HG02943 (cell line): ENCODE measurements around the gene RAF1.
"Not testable (repeated sequence)": the region's sequence is repeated elsewhere in the genome, so short reads cannot be mapped to it uniquely, and the experiment has no call there.

Experiments used
- ATAC-seq: cut with Tn5 transposase; IDR thresholded peaks from one replicate; pipeline ENCODE4 v1.9.1; 2021; ENCODE audit warnings: mild to moderate bottlenecking, low read depth, moderate library complexity; ENCODE audit not compliant: unreplicated experiment

RAF1 gene

DNA sequence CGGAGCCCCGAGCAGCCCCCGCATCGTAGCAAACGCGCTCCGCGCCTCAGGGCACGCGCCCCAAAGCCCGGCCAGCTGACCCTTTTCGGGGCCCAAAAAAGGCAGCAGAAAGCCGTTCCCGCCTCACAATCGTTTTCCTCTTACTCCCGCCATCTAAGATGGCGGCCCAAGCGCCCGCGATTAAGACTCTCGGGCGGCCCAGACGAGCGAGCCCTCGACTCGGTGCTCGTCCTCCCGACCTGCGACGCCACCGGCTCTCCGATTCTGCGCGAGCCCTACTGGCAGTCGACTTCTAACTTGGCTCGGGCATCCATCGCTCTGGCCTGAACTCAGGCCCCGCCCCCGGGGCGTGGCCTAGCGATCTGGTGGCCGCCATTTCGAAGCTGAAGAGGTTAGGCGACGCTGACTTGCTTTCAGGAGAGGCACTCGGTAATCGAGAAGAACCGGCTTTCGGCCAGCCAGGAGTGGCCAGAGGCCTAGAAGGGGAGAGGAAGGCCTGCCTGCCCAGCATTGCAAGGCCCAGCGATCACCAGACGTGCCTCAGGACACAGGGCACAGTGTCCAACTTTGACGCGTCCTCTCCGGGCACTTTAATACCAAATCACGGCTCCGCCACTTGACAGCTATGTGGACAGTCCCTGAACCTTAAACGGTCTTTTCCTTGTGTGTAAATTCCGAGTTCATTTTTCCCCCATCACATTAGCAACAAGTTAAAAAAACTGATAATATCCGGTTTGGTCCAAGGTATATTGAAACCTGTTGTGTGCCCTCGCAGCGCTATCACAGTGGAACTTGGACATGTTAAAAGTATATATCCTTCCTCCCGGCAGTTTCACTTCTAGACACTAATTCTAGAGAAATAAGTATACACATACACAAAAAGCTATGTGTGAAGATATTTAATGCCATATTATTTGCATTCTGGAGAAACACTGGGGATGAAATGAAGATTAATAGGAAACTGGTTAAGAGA, at the start of gene RAF1:
Gene RAF1, minus strand, starts transcription at position 182 of the 973 bp plus-strand sequence. CDS start 45,396 bp downstream, outside the sequence.
- peak; percentile 88 for ATAC-seq

DNA sequence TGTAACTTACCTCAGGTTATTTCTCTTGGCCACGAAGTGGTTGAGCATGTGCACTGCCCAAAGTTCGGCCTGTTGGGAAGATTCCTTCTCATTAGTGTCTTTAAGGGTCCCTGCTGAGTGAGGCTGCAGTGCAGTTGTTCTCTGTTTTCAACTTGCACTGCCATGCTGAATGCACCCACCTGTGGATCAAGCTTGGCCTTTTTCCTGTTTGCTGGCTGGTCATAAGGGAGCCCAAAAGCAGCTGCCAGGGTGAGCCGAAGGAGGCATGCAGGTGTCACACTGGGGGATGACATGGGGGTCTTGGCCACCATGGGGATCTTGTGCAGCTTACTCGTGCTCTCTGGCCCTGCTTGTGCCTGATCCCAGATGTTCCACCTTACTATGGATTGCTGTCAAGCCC, 46.1 kb upstream of the RAF1 start:
- ATAC-seq: no peak

DNA sequence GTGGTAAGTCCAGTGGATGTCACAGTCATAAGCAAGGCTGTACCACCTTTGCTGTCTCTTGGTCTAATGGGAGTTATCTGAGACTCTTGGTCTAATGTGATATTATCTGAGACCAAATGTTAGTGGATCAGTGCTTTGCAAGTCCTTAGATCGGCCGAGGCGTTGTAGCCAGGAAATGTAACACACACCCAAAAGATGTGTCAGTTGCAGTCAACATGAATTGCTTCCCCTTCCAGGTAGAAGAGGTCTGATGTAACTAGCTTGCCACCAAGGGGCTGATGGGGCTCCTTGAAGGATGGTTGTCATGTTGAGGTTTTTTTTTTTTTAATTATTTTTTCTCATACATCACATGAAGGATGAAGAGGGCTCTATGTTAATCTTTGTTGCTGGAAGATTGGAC, 45.4 kb upstream of the RAF1 start:
- ATAC-seq: no peak

DNA sequence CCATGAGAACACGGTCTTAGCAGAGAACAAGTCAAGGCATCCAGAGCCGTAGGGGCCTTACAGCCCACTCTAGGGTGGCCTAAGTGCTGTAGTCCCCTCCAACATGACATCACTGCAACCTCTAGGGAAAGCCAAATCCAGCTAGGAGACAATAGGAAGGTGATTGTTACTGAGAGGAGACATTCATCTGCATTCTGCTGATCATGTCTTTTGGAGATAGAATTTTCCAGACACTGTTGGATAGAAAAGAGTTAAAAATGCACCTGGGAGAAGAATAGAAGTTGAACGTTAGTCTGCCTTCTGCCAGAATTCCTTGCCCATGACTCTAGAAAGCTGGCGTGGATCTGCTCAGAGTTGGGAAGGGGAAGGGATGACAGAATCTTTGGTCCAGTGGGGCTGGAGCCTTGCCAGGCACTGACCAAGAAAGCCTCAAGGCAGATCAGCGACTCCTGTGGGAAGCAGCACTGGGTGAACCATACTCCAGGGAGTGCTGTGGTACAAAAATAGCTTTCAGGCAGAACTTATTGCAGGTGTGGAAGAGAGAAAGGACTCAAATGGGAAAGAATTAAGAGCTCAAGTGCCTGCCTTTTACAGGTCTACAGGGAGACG, 44.8 kb upstream of the RAF1 start:
- no peak for ATAC-seq

DNA sequence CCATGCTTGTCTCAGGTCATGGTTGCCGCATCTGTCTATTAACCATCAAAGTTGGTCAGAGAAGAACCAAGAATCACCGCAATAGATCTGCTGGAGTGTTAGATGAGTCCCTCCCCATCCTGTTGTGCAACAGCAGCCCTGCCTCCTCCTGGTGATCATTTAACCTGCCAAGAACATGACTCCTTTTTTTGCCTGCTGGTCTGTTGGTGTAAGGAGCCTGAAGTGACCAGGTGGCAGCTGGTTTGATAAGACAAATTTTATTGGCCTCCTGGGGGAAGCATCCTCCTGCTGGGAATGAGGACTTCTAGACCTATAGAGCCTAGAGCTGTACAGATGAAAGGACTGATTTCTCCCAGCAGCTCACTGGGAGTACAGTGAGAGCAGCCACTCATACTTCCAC, 43.5 kb upstream of the RAF1 start:
- ATAC-seq: no peak

DNA sequence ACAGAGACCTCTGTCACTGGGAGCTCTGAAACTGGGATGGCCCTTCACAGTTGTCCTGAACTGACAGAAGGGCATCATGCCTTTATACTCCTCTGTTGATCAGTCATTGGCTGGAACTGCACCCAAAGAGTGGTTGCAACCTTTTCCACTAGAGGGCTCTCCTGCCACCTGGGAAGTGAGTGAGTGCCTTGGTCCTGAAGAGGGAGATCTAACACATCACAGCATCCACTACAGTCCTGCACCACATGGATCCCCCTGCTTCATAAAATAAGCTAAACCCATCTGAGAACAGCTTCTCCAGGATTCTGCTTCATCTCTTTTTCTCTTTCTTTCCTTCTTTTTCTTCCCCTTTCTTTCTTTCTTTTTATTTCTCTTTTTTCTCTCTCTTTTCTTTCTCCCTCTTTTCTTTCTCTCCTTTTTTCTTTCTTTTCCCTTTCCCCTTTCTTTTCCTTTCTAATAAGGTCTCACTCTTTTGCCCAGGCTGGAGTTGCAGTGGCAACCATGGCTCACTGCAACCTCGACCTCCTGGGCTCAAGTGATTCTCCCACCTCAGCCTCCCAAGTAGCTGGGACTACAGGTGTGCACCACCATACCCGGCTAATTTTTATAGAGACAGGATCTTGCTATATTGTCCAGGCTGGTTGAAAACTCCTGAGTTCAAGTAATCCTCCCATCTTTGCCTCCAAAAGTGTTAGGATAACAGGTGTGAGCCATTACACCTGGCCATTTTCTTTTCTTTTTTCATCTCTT, 42.8 kb upstream of the RAF1 start:
- no peak for ATAC-seq

DNA sequence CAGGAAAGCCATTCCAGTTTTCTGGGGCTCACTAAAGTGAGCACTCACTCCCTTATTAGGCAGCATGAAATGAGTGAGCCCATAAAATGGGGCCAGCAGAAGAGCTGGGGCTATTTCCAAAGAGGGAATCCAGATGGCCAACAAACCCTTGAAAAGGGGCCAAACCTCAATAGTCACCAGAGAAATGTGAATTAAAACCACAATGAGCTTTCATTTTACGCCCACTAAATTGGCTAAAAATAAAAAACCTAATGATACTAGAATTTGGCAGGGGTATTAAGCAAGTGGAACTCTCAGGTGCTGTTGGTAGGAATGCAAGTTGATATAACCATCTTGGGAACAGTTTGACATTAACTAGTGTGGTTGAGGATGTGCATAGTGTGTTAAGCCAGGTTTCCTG, 42.1 kb upstream of the RAF1 start:
- no peak for ATAC-seq

DNA sequence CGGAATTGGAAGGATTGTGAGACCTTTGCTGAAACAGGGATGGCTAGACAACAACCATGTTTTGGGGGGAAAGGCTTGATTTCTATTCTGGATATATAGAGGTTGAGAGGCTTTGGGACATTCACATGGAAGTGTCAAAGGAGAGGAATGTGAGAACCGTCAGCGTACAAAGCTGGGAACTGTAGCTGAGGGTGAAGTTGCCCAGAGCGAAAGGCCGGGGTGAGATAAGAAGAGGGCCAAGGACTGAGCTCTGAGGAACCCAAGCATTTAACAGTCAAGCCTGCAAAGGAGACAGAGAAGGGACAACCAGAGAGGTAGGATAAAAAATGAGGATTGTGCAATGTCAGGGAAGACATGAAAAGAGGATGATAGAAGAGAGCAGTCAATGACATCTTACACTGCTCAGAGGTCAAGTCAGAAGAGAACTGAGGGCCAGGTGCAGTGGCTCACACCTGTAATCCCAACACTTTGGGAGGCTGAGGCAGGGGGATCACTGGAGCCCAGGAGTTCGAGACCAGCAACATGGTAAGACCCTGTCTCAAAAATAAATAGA, 41.5 kb upstream of the RAF1 start:
- no peak for ATAC-seq

DNA sequence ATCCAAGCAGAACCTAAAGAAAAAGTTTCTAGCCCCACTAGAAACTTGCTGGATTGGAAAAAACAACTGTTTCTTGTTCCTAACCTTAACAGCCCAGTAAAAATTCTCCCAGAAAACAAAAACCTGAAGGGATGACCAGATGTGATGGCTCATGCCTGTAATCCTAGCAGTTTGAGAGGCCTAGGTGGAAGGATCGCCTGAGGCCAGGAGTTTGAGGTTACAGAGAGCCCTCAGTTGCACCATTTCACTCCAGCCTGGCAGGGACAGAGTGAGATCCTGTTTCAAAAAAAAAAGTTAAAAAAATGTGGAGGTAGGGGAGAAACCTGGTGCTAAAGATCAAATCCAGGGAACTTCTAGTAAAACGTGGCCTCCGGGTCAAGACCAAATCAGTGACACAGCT, 38.6 kb upstream of the RAF1 start:
- ATAC-seq: no peak

DNA sequence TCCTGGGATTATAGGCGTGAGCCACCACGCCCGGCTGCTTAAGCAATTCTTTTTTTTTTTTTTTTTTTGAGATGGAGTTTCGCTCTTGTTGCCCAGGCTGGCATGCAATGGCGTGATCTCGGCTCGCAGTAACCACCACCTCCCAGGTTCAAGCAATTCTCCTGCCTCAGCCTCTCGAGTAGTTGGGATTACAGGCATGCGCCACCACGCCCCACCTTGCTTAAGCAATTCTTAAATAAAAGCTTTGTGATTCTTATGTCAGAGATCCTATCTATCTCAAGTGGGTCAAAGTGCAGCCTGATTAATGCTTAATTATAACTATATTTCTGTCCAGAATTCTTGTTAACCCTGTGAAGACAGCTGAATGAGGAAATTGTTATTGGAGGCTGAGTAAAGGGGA, 37.7 kb upstream of the RAF1 start:
- not testable (repeated sequence) for ATAC-seq

DNA sequence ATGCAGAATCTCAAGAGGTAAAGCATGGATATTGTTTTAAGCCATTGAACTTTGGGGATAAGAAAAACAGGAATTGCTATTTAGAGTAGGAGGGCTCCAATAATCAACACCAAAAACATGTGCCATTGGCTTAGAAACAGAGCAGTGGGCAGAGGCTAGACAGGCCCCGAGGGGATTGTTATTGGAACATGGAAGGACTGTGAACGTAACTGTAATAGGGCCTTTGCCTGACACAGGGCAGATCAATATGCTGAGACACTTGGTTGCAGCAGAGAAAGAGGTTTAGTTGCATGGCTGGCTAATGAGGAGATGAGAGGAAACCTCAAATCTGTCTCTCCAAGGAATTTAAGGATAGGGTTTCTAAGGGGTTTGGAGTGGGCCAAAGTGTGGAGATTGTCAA, 36.9 kb upstream of the RAF1 start:
- ATAC-seq: no peak

DNA sequence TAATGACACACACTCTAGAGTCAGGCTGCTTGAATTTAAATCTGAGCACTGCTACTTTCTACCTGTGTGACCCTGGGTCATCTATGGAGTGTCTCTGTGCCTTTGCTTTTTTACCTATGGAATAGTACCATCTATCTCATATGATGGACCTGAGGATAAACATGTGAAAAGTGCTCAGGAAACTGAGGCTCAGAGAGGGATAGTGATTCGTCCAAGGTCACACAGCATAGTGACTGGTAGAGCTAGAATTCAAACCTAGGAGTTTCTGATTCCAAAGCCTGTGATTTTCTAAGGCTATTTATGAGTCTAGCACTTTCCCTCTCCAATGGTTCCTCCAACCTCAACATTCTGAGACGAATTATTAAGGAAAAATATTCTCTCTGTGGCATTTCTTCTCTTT, 32.0 kb upstream of the RAF1 start:
- ATAC-seq: no peak

DNA sequence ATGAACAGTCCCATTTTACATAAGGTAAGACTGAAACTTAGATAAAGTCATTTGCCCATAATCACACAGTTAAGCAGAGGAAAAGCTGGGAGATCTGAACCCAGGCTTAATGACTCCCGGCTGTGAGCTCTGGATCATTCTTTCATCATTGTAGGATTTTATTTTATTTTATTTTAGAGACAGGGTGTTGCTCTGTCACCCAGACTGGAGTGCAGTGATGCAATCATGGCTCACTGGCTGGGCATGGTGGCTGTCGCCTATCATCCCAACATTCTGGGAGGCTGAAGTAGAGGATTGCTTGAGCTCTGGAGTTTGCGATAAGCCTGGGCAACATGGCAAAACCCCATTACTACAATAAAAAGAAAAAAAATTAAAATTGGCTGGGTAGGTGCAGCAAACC, 31.2 kb upstream of the RAF1 start:
- ATAC-seq: no peak

DNA sequence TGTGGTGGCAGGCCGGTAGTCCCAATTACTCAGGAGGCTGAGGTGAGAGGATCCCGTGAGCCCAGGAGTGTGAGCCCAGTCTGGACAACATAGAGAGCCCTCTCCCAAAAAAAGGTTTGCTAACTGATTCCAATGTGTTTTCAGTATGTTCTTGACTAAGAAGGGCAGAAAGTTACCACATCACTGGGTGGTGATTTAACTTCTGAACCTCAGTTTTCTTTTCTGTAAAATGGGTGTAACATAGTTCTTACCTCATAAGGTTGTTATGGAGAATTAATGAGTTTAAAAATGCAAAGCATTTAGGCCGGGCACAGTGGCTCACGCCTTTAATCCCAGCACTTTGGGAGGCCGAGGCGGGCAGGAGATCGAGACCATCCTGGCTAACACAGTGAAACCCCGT, 28.5 kb upstream of the RAF1 start:
- ATAC-seq: no peak

DNA sequence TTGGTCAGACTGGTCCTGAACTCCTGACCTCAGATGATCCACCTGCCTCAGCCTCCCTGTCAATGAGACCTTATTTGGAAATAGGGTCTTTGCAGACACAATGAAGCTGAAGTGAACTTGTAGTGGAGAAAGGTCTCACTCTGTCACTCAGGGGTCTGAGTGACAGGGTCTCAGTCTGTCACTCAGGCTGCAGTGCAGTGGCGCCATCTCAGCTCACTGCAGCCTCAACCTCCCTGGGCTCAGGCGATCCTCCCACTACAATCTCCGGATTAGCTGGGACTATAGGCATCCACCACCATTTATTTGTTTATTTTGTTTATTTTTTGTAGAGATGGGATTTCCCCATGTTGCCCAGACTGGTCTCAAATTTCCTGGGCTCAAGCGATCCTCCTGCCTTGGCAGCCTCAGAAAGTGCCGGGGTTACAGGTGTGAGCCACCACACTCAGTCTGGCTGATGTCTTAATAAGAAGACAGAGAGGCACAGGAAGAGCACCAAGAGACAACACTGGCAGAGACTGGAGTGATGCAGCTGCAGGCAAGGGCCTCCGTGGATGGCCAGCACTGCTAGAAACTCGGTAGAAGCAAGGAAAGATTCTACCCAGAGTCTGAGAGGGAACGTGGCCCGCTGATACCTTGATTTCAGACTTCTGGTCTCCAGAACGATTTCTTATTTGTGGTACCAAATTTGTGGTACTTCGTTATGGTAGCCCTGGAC, 26.2 kb upstream of the RAF1 start:
- ATAC-seq: no peak

DNA sequence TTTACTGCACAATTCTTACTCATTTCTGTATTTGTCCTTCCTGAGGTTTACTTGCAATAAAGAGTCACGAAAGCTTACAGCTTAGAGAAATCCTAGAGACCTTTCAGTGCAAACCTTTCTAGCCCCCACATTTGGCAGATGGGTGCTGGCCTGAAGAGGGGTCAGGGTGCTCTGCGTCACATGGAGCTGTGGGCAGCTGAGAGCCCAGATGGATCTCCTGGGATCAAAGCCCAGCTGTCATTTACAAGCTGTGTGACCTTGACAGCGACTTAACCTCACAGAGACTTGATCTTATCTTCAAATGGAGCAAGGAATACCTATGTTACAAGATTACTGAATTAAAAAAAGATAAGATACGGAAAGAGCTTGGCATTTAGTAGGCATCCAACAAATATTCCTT, 24.0 kb upstream of the RAF1 start:
- ATAC-seq: no peak

DNA sequence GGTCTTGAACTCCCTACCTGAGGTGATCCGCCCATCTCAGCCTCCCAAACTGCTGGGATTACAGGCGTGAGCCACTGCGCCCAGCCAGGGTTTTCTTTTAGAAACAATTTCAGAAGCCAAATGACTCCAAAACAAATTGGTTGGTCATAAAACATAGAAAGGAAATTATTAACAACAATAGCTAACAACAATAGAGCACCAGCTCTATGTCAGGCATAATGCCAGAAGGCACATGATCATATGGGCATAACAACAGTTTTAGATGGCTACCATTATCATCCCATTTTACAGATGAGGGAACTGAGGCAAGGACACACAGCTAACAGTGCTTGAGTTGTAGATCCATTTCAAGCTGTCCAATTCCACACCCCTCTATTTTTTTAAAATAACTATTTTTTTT, 22.2 kb upstream of the RAF1 start:
- ATAC-seq: no peak

DNA sequence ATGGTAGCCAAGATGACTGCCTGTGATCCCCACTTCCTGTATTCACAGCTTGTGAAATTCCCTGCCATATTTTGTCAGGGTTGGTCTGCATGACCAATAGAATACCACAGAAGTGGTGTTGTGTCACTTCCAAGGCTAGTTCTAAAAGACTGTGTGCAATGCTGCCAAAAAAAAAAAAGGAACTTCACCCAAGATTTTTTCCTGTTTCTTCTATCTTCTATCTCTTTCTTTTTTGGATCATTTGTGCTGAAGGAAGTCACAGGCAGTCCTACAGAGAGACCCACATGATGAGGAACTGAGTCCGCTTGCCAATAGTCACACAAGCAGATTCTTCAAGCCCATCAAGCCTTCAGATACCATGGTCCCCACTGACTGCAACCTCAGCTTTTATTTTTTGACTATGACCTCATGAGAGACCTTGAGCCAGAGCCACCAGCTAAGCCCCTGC, 18.1 kb upstream of the RAF1 start:
- ATAC-seq: no peak

DNA sequence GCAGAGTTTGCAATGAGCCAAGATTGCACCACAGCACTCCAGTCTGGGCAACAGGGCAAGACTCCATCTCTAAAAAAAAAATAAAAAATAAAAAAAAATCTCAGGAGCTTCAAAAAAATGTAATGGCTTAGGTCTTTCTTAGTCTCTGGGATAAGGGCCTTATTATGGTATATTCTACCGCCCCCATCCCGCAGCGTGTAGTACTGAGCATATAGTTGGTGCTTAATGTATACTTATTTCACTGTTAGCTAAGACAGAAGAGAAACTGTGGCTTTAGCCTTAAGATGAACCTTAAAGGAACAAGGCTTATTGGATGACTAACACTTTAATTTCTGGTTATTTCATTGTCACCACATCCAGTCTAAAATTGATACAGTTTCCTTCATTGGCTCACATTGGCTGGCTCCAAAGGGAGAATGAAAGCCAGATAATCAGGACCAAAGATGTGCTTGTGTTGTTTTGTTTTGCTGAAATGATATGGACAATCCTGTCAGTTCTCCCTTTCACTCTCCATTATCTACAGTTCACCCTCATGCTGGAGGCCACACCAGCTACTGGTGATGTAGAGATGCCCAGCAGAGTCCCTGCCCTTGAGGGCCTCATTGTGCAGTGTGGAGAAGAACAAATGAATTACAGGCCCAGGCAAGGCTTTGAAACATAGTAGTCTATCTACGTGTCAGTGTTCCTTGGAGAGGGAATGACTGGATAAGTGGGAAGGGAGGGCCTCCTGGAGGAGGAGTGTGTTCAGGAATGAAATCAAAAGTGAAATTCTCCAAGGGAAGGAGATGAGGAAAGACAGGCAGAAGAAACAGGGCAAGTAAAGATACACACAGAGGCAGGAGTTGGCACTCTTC, 17.4 kb upstream of the RAF1 start:
- no peak for ATAC-seq
